GM19239 (cell line): ENCODE results near the gene STXBP6.
"Not testable (repeated sequence)": the region's sequence is repeated elsewhere in the genome, so short reads cannot be mapped to it uniquely, and the experiment has no call there.

Source experiments
- DNase-seq: peaks from one replicate; pipeline ENCODE4 v3.0.0; 2011; ENCODE audit warnings: low spot score; ENCODE audit not compliant: insufficient read length
- FAIRE-seq: peaks from 2 replicates; lab custom pipeline; 2011; peaks lifted over from hg19 to GRCh38; lab: Jason Lieb, UNC

The STXBP6 gene

GRCh38 chr14:24845851-24846250 is 204.1 kb downstream of the STXBP6 start:
- no peak for FAIRE-seq
- DNase-seq, result no peak

GRCh38 chr14:24844011-24844410 is 205.9 kb downstream of the STXBP6 start:
- FAIRE-seq, result no peak
- no peak for DNase-seq

GRCh38 chr14:24843494-24843893 is 206.5 kb downstream of the STXBP6 start:
- no peak for FAIRE-seq

GRCh38 chr14:24840204-24840893 is 209.6 kb downstream of the STXBP6 start:
- no peak for FAIRE-seq
- no peak for DNase-seq

More at GRCh38 chr14:24843494-24843893, 206.5 kb downstream of the STXBP6 start:
- DNase-seq, result peak; percentile 2

GRCh38 chr14:24839617-24840203 is 210.2 kb downstream of the STXBP6 start:
- no peak for FAIRE-seq
- no peak for DNase-seq

GRCh38 chr14:24838945-24839616 is 210.9 kb downstream of the STXBP6 start:
- FAIRE-seq, result no peak
- no peak for DNase-seq

GRCh38 chr14:24837280-24838046 is 212.5 kb downstream of the STXBP6 start:
- FAIRE-seq, result no peak
- DNase-seq, result no peak

- FAIRE-seq, result not testable (repeated sequence)
These were observed 213.6 kb downstream of the STXBP6 start for GRCh38 chr14:24836324-24836723.

GRCh38 chr14:24834956-24835355 is 215.0 kb downstream of the STXBP6 start:
- FAIRE-seq (no peak), DNase-seq (no peak)

More at GRCh38 chr14:24836324-24836723, 213.6 kb downstream of the STXBP6 start:
- not testable (repeated sequence) for DNase-seq

GRCh38 chr14:24833385-24833784 is 216.6 kb downstream of the STXBP6 start:
- FAIRE-seq (no peak), DNase-seq (no peak)

GRCh38 chr14:24831677-24832076 is 218.3 kb downstream of the STXBP6 start:
- DNase-seq, result no peak
- no peak for FAIRE-seq

GRCh38 chr14:24829862-24830261 is 220.1 kb downstream of the STXBP6 start:
- DNase-seq, result no peak
- FAIRE-seq, result no peak

GRCh38 chr14:24828486-24828885 is 221.5 kb downstream of the STXBP6 start:
- DNase-seq (no peak), FAIRE-seq (no peak)

GRCh38 chr14:24826390-24826789 is 223.6 kb downstream of the STXBP6 start:
- no peak for DNase-seq
- no peak for FAIRE-seq

- FAIRE-seq (no peak), DNase-seq (no peak)
These were observed 229.3 kb downstream of the STXBP6 start for GRCh38 chr14:24820616-24821015.

- no peak for DNase-seq
- FAIRE-seq, result no peak
These were observed 231.1 kb downstream of the STXBP6 start for GRCh38 chr14:24818823-24819341.

GRCh38 chr14:24818058-24818822 is 231.7 kb downstream of the STXBP6 start:
- DNase-seq, result no peak
- no peak for FAIRE-seq

- DNase-seq (no peak), FAIRE-seq (no peak)
These were observed 232.5 kb downstream of the STXBP6 start for GRCh38 chr14:24817212-24818057.

GRCh38 chr14:24816929-24817211 is 233.1 kb downstream of the STXBP6 start:
- no peak for DNase-seq
- no peak for FAIRE-seq
